HG03039 (cell line): ENCODE measurements around the gene UNCX.
"Not testable (repeated sequence)": the region's sequence is repeated elsewhere in the genome, so short reads cannot be mapped to it uniquely, and the experiment has no call there.

Experiments used
- ATAC-seq: cut with Tn5 transposase; IDR thresholded peaks from one replicate; pipeline ENCODE4 v1.9.1; 2021; ENCODE audit warnings: mild to moderate bottlenecking, moderate library complexity; ENCODE audit not compliant: unreplicated experiment

Gene UNCX

GRCh38 chr7:1255080-1255816 lies 22.6 kb downstream of the UNCX start:
- ATAC-seq, result no peak

GRCh38 chr7:1255817-1256340 lies 23.2 kb downstream of the UNCX start:
- ATAC-seq, result no peak

GRCh38 chr7:1256621-1257020 lies 23.9 kb downstream of the UNCX start:
- ATAC-seq, result no peak

GRCh38 chr7:1257221-1257620 lies 24.5 kb downstream of the UNCX start:
- ATAC-seq, result no peak

- ATAC-seq, result no peak
Measured at GRCh38 chr7:1257863-1258262, 25.2 kb downstream of the UNCX start.

- no peak for ATAC-seq
Measured at GRCh38 chr7:1259621-1260243, 27.1 kb downstream of the UNCX start.

GRCh38 chr7:1260244-1260635 lies 27.6 kb downstream of the UNCX start:
- ATAC-seq, result no peak

GRCh38 chr7:1261036-1261435 lies 28.4 kb downstream of the UNCX start:
- not testable (repeated sequence) for ATAC-seq

- no peak for ATAC-seq
Measured at GRCh38 chr7:1262441-1262840, 29.8 kb downstream of the UNCX start.

- ATAC-seq, result no peak
Measured at GRCh38 chr7:1263391-1263951, 30.8 kb downstream of the UNCX start.

GRCh38 chr7:1264345-1265280 lies 31.9 kb downstream of the UNCX start:
- no peak for ATAC-seq

- ATAC-seq, result no peak
Measured at GRCh38 chr7:1267016-1267900, 34.6 kb downstream of the UNCX start.

- no peak for ATAC-seq
Measured at GRCh38 chr7:1268076-1268815, 35.6 kb downstream of the UNCX start.

GRCh38 chr7:1268866-1269265 lies 36.2 kb downstream of the UNCX start:
- ATAC-seq, result no peak

- ATAC-seq, result no peak
Measured at GRCh38 chr7:1269336-1269890, 36.7 kb downstream of the UNCX start.

- ATAC-seq, result no peak
Measured at GRCh38 chr7:1270181-1270580, 37.5 kb downstream of the UNCX start.

- ATAC-seq, result no peak
Measured at GRCh38 chr7:1271046-1271445, 38.4 kb downstream of the UNCX start.

GRCh38 chr7:1271656-1272055 lies 39.0 kb downstream of the UNCX start:
- no peak for ATAC-seq

- not testable (repeated sequence) for ATAC-seq
Measured at GRCh38 chr7:1272136-1272535, 39.5 kb downstream of the UNCX start.
